Non-pigmented ciliary epithelial cell (primary cell): ENCODE data around the gene LIX1.
A peak's percentile ranks its signal among the peaks of the same experiment; 100 is the strongest.
"Not testable (repeated sequence)": the region's sequence is repeated elsewhere in the genome, so short reads cannot be mapped to it uniquely, and the experiment has no call there.

Experiments
- DNase-seq: peaks from one replicate; pipeline ENCODE4 v3.0.0-alpha.2; 2010; ENCODE audit warnings: low read depth

LIX1 gene

DNA sequence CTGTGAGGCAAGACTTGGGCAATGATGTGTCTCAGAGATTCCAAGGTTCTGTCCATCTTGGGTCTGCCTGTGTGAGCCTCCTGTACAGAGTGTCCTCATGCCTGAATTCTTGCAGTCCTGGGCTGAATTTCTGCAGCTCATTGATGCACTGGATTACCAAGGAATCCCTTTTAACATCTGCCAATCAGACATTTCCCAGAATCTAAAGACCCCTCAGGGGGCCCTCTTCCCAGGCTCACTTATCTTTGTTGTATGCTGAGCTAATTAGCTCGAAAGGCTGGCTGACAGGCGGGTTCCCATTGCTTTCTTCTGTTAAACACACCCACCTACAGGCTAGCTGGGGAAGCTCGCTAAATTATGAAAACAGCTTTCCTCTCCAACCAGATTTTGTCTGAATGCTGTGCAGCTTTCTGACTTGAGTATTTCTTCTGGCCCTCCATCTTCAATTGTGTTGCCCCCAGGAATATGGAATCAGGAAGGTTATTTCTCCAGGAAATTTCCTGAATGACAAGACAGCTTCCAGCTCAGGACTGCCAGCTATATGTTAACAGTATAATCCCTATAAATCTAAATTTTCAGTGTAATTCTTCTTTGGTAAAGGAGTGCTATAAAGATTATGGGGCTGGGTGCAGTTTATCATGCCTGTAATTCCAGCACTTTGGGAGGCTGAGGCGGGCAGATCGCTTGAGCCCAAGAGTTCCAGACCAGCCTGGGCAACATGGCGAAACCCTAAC, at the start of gene LIX1:
TSS of gene LIX1 (minus strand) at position 91 of the 734 bp plus-strand sequence. CDS start at position 56, 35 bp downstream.
- DNase-seq, result no peak

DNA sequence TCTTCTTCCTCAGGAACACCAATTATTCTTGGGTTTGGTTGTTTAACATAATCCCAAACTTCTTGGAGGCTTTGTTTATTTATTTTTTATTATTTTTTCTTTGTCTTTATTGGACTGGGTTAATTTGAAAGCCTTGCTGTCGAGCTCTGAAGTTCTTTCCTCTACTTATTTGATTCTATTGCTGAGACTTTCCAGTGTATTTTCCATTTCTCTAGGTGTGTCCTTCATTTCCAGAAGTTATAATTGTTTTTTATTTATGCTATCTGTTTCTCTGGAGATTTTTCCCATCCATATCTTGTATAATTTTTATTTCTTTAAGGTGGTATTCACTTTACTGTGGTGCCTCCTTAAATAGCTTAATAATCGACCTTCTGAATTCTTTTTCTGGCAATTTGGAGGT, 49.5 kb upstream of the LIX1 start:
- no peak for DNase-seq

- DNase-seq, result not testable (repeated sequence)
Measured at GRCh38 chr5:97189523-97189922, 47.1 kb upstream of the LIX1 start.

DNA sequence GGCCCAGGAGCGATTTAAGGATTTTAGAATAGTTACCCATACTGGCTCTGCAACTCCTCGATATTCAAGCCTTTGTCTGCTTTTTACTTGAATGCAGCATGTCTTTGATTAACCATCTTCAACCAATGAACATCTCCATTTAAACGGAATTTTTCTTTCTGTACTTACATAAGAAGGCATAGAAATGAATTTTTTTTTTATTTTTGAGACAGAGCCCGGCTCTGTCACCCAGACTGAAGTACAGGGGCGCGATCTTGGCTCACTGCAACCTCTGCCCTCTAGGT, 41.5 kb upstream of the LIX1 start:
- no peak for DNase-seq

- DNase-seq, result peak; percentile 87
Measured at GRCh38 chr5:97183100-97183929, 40.9 kb upstream of the LIX1 start, which contains the start of gene RIOK2. TSS of gene RIOK2 (minus strand) at chr5:97183247. CDS start at chr5:97183191, 56 bp downstream.

DNA sequence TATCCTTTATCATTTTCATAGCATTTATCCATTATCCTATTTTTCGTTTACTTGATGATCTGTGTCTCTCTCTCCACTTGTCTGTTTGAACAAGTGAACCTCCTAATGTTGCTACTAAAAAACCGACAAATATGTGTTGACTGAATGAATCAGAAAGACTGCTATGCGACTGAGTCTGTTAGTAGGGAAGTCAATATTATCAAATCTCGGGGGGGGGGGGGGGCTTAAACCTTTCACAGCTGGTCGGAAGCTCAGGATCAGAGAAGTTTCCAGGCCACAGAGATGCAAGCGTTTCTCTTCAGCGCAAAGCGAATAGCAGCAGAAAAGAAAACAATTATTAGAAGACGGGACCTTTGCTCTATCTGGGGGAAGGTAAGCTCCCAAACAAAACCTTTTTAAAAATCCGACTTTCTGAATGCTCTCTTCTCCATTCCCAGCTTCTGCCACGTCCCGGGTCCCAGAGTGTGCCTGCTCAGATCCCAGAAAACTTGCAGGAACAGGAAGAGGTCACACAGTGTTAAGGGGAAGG, 40.2 kb upstream of the LIX1 start:
- DNase-seq, result no peak

GRCh38 chr5:97181856-97182545, 39.6 kb upstream of the LIX1 start:
- DNase-seq, result no peak

- DNase-seq, result not testable (repeated sequence)
Measured at GRCh38 chr5:97179457-97179856, 37.0 kb upstream of the LIX1 start.

DNA sequence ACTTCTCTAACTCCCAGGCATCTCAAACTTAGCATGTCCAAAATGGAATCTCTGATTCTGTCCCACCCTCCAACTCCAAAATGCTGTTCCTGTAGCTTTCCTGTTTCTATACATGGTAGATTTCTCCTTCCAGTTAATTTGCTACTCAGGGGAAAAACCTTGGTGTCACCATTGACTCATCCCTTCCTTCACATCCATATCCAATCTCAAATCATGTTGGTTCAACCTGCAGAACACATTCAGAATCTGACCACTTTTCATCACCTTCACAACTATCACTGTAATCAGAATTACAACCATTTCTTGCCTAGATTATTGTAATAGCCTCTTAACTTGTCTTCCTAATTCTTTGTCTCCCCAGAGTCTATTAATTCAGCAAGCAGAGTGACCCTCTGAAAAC, 29.8 kb upstream of the LIX1 start:
- DNase-seq, result no peak

- no peak for DNase-seq
Measured at GRCh38 chr5:97171703-97172102, 29.3 kb upstream of the LIX1 start.

DNA sequence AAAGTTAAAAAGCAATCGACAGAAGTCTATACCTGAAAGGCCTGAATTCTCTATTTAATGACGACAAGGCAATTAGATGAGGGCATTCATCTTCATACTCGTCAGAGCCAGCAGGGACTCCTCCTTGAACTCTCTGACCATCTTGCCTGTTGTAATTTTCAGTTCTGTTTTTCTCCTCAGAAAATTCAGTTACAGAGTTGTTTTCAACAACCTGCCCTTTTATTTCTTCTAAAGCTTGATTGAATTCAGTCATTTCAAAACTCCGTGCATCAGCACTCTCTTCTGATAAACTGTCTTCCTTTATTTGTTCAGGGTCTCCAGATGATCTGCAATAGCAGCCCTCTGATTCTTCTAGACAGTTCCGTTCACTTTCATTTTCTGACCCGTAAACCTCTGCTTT, 25.0 kb upstream of the LIX1 start:
- no peak for DNase-seq

- no peak for DNase-seq
Measured at GRCh38 chr5:97165726-97166125, 23.3 kb upstream of the LIX1 start.

GRCh38 chr5:97164846-97165245, 22.4 kb upstream of the LIX1 start:
- no peak for DNase-seq

DNA sequence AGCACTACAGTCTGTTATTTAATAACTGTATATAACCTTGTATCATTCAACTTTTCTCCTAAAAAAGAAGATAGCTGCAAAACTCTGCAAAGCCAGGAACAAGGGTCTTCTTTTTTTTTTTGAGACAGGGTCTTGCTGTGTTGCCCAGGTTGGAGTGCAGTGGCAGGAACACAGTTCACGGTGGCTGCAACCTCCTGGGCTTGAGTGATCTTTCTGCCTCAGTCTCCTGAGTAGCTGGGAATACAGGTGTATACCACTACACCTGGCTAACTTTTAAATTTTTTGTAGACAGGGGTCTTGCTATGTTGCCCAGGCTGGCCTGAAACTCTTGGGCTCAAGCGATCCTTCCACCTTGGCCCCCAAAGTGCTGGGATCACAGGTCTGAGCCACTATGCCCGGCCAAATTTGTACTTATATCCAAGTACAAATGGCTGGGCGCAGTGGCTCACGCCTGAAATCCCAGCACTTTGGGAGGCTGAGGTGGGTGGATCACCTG, 21.4 kb upstream of the LIX1 start:
- DNase-seq, result no peak

DNA sequence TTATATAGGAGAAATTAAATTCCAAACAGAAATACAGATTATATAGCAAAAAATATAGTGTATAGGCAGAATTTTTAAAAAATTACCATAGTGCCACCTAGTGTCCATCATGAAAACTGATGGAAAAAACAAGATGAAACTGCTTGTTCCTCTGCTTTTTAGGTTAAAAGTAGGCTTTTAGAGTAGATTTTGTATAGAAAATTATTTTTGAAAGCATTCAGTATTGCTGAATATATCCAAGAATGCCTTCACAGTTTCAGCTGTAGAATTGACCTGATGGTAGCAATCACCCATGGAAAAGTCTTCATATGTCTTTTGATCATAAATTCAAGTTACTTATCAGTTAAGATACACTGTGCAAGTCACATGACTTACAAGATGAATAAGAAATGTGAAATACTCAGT, 21.0 kb upstream of the LIX1 start:
- no peak for DNase-seq

- peak; percentile 62 for DNase-seq
Measured at GRCh38 chr5:97162045-97162444, 19.6 kb upstream of the LIX1 start.

DNA sequence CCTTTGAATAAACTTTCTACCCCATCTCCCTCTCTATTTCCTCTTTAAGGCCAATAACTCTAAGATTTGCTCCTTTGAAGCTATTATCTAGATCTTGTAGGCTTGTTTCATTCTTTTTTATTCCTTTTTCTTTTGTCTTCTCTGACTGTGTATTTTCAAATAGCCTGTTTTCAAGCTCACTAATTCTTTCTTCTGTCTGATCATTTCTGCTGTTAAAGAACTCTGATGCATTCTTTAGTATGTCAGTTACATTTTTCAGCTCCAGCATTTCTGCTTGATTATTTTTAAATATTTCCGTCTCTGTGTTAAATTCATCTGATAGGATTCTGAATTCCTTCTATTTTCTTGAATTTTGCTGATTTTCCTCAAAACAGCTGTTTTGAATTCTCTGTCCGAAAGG, 15.3 kb upstream of the LIX1 start:
- DNase-seq, result no peak

- DNase-seq, result no peak
Measured at GRCh38 chr5:97151370-97151769, 9.0 kb upstream of the LIX1 start.

GRCh38 chr5:97150401-97150800, 8.0 kb upstream of the LIX1 start:
- DNase-seq, result no peak

GRCh38 chr5:97149709-97150108, 7.3 kb upstream of the LIX1 start:
- DNase-seq, result no peak

GRCh38 chr5:97148288-97148687, 5.9 kb upstream of the LIX1 start:
- no peak for DNase-seq

GRCh38 chr5:97143704-97144103, 1.3 kb upstream of the LIX1 start:
- DNase-seq, result no peak

- no peak for DNase-seq
Measured at GRCh38 chr5:97141539-97141938, 872 bp downstream of the LIX1 start.
